Activated CD8-positive, alpha-beta memory T cell treated with anti-CD3 and anti-CD28 coated beads for 36 hours (primary cell): ENCODE data around the gene HNRNPC. TPM values are rescaled to one million over a fixed set of nuclear protein-coding genes. Genes with fewer than 3 reads are reported as not detected.
"Not testable (repeated sequence)": the region's sequence is repeated elsewhere in the genome, so short reads cannot be mapped to it uniquely, and the experiment has no call there.

Experiments used
- CTCF ChIA-PET: fragments of 350-600 bp; sonication (Branson Sonifier 250); formaldehyde crosslinking; loops from one replicate; lab custom pipeline; 2021; ENCODE audit warnings: antibody characterized with exemption; lab: Charles Lee
- POLR2A ChIA-PET: fragments of 350-600 bp; sonication (Branson Sonifier 250); formaldehyde crosslinking; loops from one replicate; lab custom pipeline; 2021; ENCODE audit warnings: antibody characterized with exemption; lab: Charles Lee
- total RNA-seq, 2 experiments: library from RNA; stranded (reverse); gene quantifications; one replicate each; pipeline ENCODE4 v1.2.3, GENCODE V29; 2021

HNRNPC gene
- total RNA-seq, 2 experiments from 2014 or later: 1,162 to 1,180 TPM

DNA sequence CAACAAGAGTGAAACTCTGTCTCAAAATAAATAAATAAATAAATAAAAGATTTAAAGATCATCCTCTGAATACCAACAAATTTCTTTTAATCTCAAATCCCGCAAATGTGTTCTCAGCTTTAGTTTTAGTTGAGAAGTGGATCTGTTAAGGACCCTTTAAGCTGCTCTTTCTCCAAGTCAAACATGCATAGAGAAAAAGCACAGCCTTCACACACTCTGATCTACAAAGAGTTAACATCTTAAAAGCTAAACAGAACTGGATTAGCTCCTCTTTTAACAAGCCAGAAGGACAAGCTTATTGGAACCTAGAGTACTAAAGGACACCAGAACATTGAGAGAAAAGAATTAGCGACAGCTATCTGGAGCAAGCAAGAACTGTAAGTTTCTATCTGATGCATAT, 10.5 kb upstream of the HNRNPC start, which contains the start of gene RPGRIP1:
Gene RPGRIP1, plus strand, starts transcription at position 301 of the 400 bp plus-strand sequence. CDS start 7,894 bp downstream, outside the sequence.
- CTCF ChIA-PET: no interaction called here

DNA sequence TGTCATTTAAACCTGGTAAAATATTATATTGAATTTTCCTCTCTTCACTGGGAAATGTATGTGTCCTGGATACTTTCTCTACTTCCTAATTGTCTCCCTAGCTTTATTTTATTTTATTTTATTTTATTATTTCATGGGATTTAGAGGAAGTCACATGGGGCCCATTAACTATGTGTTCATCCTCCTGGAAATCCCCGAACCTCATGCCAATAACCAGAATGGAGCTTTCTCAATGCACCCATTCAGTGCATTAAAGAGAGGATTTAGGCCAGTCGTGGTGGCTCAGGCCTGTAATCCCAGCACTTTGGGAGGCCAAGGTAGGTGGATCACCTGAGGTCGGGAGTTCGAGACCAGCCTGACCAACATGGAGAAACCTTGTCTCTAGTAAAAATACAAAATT, 9.4 kb upstream of the HNRNPC start:
- ChIA-PET POLR2A (no interaction called here), CTCF (interaction anchor here (0.7 kb wide), 1 partner anchor 34 kb away, joined by 3 read pairs; no protein-coding TSS in a partner anchor)

More for the DNA sequence above, 10.5 kb upstream of the HNRNPC start, which contains the start of gene RPGRIP1:
- POLR2A ChIA-PET: interaction anchor here (0.7 kb wide), 1 partner anchor 80 kb away, joined by 17 read pairs; no protein-coding TSS in a partner anchor

DNA sequence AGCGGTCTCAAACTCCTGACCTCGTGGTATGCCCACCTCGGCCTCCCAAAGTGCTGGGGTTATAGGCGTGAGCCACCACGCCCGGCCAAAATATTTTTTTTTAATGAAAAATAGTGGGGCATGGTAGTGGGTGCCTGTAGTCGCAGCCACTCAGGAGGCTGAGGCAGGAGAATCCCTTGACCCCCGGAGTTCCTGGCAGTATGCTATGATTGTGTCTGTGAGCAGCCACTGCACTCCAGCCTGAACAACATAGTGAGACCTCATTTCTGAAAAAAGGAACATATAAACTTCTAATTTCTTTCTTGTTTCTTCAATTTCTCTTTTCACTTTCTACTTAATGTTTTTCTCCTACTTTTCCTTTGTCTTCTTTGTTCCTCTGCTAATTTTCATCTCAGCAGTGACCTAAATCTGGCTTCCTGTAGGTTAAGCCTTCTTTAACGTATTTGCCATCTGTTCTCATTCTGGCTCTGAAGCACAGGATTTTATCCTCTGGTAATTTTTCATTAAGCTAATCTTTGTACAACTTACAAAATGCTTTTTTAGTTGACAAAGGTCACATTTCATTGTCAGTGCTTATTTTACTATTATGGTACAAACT, 6.1 kb upstream of the HNRNPC start:
- ChIA-PET CTCF (no interaction called here), POLR2A (interaction anchor here (0.6 kb wide), 1 partner anchor 35 kb away, joined by 3 read pairs; no protein-coding TSS in a partner anchor)

DNA sequence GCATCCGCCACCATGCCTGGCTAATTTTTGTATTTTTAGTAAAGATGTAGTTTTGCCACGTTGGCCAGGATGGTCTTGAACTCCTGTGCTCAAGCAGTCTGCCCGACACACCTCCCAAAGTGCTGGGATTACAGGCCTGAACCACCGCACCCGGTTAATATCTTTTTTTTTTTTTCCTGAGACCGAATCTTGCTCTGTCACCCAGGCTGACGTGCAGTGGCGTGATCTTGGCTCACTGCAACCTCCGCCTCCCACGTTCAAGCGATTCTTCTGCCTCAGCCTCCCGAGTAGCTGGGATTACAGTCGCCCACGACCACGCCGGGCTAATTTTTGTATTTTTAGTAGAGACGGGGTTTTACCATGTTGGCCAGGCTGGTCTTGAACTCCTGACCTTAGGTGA, 3.4 kb upstream of the HNRNPC start:
- CTCF ChIA-PET, POLR2A ChIA-PET: not testable (repeated sequence)

DNA sequence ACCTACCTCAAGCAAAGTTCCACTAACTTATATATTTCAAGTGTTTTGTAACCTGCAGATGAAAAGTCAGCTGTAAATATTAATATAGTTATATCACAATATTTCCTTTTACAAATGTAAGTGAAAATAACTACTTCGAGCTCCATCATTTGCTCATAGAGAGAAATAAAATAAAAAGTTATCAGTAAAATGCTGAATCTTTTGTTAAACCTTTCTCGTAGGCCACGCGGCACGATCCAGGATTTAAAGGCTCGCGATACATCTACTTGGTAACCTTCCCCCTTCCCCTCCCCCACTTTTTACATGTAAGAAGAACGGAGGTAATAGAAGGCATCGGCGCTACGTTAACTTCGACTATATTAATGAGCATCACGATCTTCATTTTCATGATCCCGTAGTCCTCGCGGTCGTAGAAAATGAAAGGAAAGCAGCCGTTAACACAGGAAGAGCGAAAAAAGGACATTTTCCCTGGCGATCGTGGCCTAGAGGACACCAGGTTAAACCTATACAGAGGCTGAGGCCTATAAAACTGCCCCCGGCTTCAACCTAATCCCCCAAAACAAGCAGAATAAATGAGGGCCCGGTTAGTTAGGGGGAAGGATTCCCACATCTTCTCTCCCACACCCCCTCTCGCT, 508 bp downstream of the HNRNPC start:
- POLR2A ChIA-PET: interaction anchor here (0.5 kb wide), 2 partner anchors 20 to 1242 kb away, joined by 3 to 8 read pairs; no protein-coding TSS in a partner anchor
- CTCF ChIA-PET: interaction anchor here (1.2 kb wide), 1 partner anchor 53 kb away, joined by 3 read pairs; no protein-coding TSS in a partner anchor

GRCh38 chr14:21267886-21268616, 1.2 kb downstream of the HNRNPC start:
- CTCF ChIA-PET: interaction anchor here (1.2 kb wide), 1 partner anchor 53 kb away, joined by 3 read pairs; no protein-coding TSS in a partner anchor

DNA sequence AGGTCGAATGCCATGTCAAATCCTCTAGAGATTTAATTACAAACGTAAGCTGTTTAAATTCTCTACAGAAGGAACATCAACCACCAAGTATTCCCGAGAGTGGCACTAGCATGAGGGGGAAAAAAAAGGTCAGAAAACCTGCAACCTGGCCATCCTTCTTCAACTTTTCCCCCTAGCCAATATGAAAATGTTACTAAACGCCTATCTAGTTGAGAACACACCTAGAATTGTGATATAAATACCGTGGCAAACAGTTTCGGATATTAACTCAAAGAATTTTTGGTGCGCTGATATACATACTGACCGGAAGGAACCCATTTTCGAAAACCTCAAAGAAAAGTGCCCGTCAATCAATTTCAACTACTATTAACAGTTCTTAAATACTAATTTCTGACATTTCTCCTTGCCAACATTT, 1.8 kb downstream of the HNRNPC start:
- CTCF ChIA-PET: interaction anchor here (0.8 kb wide), 1 partner anchor 1266 kb away, joined by 3 read pairs; no protein-coding TSS in a partner anchor
- POLR2A ChIA-PET: interaction anchor here (0.5 to 1.2 kb wide), 7 partner anchors 11 to 305 kb away, joined by 3 to 9 read pairs (median 5); no protein-coding TSS in a partner anchor

More at GRCh38 chr14:21267886-21268616, 1.2 kb downstream of the HNRNPC start:
- POLR2A ChIA-PET: interaction anchor here (0.5 to 1.2 kb wide), 4 partner anchors 12 to 1242 kb away, joined by 3 to 9 read pairs (median 6); no protein-coding TSS in a partner anchor

DNA sequence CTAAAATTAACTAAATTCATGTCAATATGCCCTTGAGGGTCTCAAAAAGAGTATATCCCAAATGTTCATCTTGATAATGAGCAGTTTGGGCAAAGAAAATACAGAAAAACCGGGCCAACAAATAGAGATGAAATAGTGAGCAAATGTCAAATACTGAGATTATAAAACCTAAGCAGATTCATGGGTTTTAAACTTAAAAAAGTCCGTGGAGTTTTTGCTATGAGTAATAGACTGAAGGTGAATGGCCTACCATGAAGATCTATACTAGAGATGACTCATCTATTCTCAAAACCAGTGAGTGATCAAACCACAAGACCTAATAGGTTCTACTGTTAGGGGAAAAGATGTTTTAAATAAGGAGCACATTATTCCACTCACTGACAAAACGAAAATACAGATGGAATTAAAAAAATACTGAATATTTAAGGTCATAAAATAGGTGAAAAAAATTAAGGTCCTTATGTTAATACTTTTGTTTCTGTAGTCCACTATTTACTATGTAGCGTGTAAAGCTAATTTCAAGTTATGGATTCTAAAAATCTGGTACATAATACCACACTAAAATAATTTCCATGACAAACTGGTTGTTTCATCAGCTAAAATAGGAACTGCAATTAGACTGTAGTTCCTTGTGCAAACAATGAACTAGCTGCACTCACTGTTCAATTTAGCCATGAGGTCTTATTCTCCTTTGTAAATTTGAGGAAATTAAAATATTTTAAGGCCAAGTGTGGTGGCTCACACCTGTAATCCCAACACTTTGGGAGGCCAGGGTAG, 5.0 kb downstream of the HNRNPC start:
- CTCF ChIA-PET: interaction anchor here (1.0 kb wide), 1 partner anchor 160 kb away, joined by 3 read pairs; no protein-coding TSS in a partner anchor
- POLR2A ChIA-PET: interaction anchor here (0.6 to 2.2 kb wide), 6 partner anchors 8 to 173 kb away, joined by 3 to 9 read pairs (median 5); no protein-coding TSS in a partner anchor

GRCh38 chr14:21263284-21264024, 5.8 kb downstream of the HNRNPC start:
- POLR2A ChIA-PET: no interaction called here
- CTCF ChIA-PET: no interaction called here

DNA sequence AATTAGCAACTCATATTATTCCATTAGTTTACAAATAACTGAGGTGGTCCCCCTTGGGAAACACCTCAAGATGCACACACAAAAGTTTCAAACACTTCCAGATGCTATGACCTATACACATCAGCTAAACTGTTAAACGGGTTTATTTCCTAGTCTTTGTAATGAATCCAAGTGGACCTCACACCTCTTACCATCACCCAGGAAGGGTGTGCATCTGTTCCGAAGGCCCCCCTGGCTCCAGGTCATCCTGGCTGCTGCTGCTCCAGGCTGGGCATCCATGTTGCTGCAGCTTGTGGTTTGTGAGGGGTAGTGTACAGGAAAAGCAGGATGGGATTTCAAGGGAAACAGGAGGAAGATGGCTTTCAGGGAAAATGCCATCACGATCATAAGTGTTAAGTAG, 6.8 kb downstream of the HNRNPC start:
- ChIA-PET CTCF (interaction anchor here (1.4 kb wide), 1 partner anchor 13 kb away, joined by 7 read pairs; no protein-coding TSS in a partner anchor), POLR2A (interaction anchor here (0.6 to 1.0 kb wide), 3 partner anchors 15 to 122 kb away, joined by 3 to 4 read pairs (median 3); partner anchors contain the start of gene SUPT16H)

GRCh38 chr14:21261824-21262223, 7.4 kb downstream of the HNRNPC start:
- CTCF ChIA-PET: interaction anchor here (1.4 kb wide), 2 partner anchors 12 to 16 kb away, joined by 3 to 7 read pairs; no protein-coding TSS in a partner anchor

GRCh38 chr14:21258889-21259787, 10.1 kb downstream of the HNRNPC start:
- CTCF ChIA-PET: no interaction called here
- POLR2A ChIA-PET: interaction anchor here (0.7 to 1.1 kb wide), 2 partner anchors 17 to 252 kb away, joined by 6 to 7 read pairs; partner anchors contain the start of gene METTL3

More at GRCh38 chr14:21261824-21262223, 7.4 kb downstream of the HNRNPC start:
- POLR2A ChIA-PET: interaction anchor here (0.6 to 1.0 kb wide), 4 partner anchors 15 to 122 kb away, joined by 3 to 4 read pairs (median 3); partner anchors contain the start of gene SUPT16H

GRCh38 chr14:21258005-21258888, 11.0 kb downstream of the HNRNPC start:
- ChIA-PET CTCF (interaction anchor here (1.1 to 1.4 kb wide), 2 partner anchors 14 to 26 kb away, joined by 4 to 7 read pairs; no protein-coding TSS in a partner anchor), POLR2A (interaction anchor here (0.6 to 1.3 kb wide), 4 partner anchors 7 to 1281 kb away, joined by 3 to 6 read pairs (median 6); no protein-coding TSS in a partner anchor)

DNA sequence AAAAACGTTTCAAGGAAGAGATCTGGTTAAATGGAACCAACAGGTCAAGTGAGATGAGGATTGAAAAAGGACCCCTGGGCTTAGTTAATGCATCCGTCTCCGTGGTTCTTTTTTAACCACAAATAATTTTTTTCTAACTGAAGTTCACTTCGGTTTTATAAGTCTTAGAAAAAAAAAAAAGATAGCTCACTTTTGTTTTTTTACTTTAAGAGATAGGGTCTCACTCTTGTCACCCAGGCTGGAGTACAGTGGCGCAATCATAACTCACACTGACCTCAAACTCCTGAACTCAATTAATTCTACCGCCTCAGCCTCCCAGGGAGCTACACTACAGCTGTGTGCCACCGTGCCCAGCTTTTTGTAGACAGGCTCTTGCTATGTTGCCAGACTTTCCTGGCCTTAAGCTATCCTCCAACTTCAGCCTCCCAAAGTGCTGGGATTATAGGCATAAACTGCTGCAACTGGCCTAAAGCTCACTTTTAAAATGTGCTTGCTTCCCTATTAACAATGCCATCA, 11.8 kb downstream of the HNRNPC start:
- POLR2A ChIA-PET: interaction anchor here (0.6 to 1.3 kb wide), 5 partner anchors 8 to 1282 kb away, joined by 3 to 6 read pairs (median 5); no protein-coding TSS in a partner anchor
- CTCF ChIA-PET: interaction anchor here (1.1 to 1.4 kb wide), 3 partner anchors 10 to 25 kb away, joined by 4 to 7 read pairs (median 4); no protein-coding TSS in a partner anchor
